Smooth muscle cell (in vitro differentiated cells): ENCODE results near the gene NHLRC4. TPM values are rescaled to one million over a fixed set of nuclear protein-coding genes. Genes with fewer than 3 reads are reported as not detected.

Experiments
- DNase-seq: peaks from one replicate; lab custom pipeline; 2025; ENCODE audit not compliant: unreplicated experiment; lab: John Stamatoyannopoulos, UW
- H2AFZ ChIP-seq: fragments of 200-600 bp; sonication (generic); 2 replicates; pipeline ENCODE4 v1.6.0; 2016; ENCODE audit warnings: antibody characterized with exemption, low read depth, mild to moderate bottlenecking
- H3F3A ChIP-seq: fragments of 200-600 bp; sonication (generic); 2 replicates; pipeline ENCODE4 v1.6.0; 2017; ENCODE audit warnings: antibody characterized with exemption, low read depth
- H3K27ac ChIP-seq: fragments of 200-600 bp; sonication (generic); 2 replicates; pipeline ENCODE4 v1.5.1; 2016; ENCODE audit warnings: low read depth, mild to moderate bottlenecking
- H3K27me3 ChIP-seq: fragments of 200-600 bp; sonication (generic); 2 replicates; pipeline ENCODE4 v1.6.1; 2016; ENCODE audit warnings: low read depth, mild to moderate bottlenecking
- H3K36me3 ChIP-seq: fragments of 200-600 bp; sonication (generic); 2 replicates; pipeline ENCODE4 v1.5.1; 2016; ENCODE audit warnings: low read depth
- H3K4me1 ChIP-seq: fragments of 200-600 bp; sonication (generic); 2 replicates; pipeline ENCODE4 v1.5.1; 2016; ENCODE audit warnings: low read depth
- H3K4me2 ChIP-seq: fragments of 200-600 bp; sonication (generic); 2 replicates; pipeline ENCODE4 v1.6.0; 2016; ENCODE audit warnings: mild to moderate bottlenecking
- H3K4me3 ChIP-seq: fragments of 200-600 bp; sonication (generic); 2 replicates; pipeline ENCODE4 v1.5.1; 2016; ENCODE audit warnings: mild to moderate bottlenecking
- H3K79me2 ChIP-seq: fragments of 200-600 bp; sonication (generic); 2 replicates; pipeline ENCODE4 v1.6.0; 2016; ENCODE audit warnings: low read depth, mild to moderate bottlenecking
- H3K9ac ChIP-seq: fragments of 200-600 bp; sonication (generic); 2 replicates; pipeline ENCODE4 v1.6.0; 2016; ENCODE audit warnings: low read depth
- H3K9me3 ChIP-seq: fragments of 200-600 bp; sonication (generic); replicated peaks from 2 replicates; pipeline ENCODE4 v1.5.1; 2016; ENCODE audit warnings: low read depth
- H4K20me1 ChIP-seq: fragments of 200-600 bp; sonication (generic); 2 replicates; pipeline ENCODE4 v1.6.0; 2016; ENCODE audit warnings: low read depth
- WGBS: methylation state at CpG from one replicate; pipeline ENCODE4 v1.1.7; 2016; ENCODE audit warnings: low lambda C conversion rate; 5-methylcytosine and 5-hydroxymethylcytosine counted together
- polyA plus RNA-seq: library from polyadenylated mRNA; unstranded; fragments of >200 nt; fragmentation: Nextera tagmentation; extraction: Ambion mirVana; gene quantifications from 2 replicates; pipeline ENCODE4 v1.2.1, GENCODE V29; 2016
- total RNA-seq: library from RNA; depleted of rRNA; stranded (reverse); fragments of >200 nt; gene quantifications from 2 replicates; pipeline ENCODE4 v1.2.3, GENCODE V29; 2014
- TF ChIP-seq, protein P1 (sequence below): fragments of 200-600 bp; sonication (generic); IDR thresholded peaks from 2 replicates; pipeline ENCODE4 v1.5.1; 2017; ENCODE audit warnings: borderline replicate concordance, mild to moderate bottlenecking, antibody characterized with exemption; ENCODE audit not compliant: insufficient read depth, poor library complexity, severe bottlenecking

The NHLRC4 gene
- total and polyA plus RNA-seq, 2 experiments from 2014 or later, result 0.18 to 0.85 TPM

DNA sequence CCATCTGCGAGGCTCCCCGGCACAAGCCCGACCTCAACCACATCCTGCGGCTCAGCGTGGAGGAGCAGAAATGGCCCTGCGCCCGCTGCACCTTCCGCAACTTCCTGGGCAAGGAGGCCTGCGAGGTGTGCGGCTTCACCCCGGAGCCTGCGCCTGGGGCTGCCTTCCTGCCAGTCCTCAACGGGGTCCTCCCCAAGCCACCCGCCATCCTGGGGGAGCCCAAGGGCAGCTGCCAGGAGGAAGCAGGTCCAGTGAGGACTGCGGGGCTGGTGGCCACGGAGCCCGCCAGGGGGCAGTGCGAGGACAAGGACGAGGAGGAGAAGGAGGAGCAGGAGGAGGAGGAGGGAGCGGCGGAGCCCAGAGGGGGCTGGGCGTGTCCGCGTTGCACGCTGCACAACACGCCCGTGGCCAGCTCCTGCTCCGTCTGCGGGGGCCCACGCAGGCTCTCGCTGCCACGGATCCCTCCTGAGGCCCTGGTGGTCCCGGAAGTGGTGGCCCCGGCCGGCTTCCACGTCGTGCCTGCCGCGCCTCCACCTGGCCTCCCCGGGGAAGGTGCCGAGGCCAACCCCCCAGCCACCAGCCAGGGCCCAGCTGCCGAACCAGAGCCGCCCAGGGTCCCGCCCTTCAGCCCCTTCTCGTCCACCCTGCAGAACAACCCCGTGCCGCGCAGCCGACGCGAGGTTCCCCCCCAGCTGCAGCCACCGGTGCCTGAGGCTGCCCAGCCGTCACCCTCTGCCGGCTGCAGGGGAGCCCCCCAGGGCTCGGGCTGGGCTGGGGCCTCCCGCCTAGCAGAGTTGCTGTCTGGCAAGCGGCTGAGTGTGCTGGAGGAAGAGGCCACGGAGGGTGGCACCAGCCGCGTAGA, 19.7 kb upstream of the NHLRC4 start:
- H3K9me3 ChIP-seq, result no peaks in the 10 kb centered on the region
- TF ChIP-seq, protein P1, sequence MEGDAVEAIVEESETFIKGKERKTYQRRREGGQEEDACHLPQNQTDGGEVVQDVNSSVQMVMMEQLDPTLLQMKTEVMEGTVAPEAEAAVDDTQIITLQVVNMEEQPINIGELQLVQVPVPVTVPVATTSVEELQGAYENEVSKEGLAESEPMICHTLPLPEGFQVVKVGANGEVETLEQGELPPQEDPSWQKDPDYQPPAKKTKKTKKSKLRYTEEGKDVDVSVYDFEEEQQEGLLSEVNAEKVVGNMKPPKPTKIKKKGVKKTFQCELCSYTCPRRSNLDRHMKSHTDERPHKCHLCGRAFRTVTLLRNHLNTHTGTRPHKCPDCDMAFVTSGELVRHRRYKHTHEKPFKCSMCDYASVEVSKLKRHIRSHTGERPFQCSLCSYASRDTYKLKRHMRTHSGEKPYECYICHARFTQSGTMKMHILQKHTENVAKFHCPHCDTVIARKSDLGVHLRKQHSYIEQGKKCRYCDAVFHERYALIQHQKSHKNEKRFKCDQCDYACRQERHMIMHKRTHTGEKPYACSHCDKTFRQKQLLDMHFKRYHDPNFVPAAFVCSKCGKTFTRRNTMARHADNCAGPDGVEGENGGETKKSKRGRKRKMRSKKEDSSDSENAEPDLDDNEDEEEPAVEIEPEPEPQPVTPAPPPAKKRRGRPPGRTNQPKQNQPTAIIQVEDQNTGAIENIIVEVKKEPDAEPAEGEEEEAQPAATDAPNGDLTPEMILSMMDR, result peak; percentile 46
- H3K4me1 ChIP-seq, result no peaks in the 10 kb centered on the region
- H3K36me3 ChIP-seq, result no peaks in the 10 kb centered on the region
- 90% methylated on average over 52 of the region's 60 CpGs for WGBS
- H3K9ac ChIP-seq, result no peak overlapping the region
- H2AFZ ChIP-seq, result no peak overlapping the region
- H3K79me2 ChIP-seq, result peaks cover 6% of the 10 kb centered on the region
- H3K4me3 ChIP-seq, result no peak overlapping the region
- no peaks in the 10 kb centered on the region for H3K27me3 ChIP-seq
- peak; percentile 14 for DNase-seq
- H3K4me2 ChIP-seq, result no peak overlapping the region
- H4K20me1 ChIP-seq, result peaks cover 54% of the 10 kb centered on the region
- no peaks in the 10 kb centered on the region for H3F3A ChIP-seq
- H3K27ac ChIP-seq, result no peak overlapping the region

DNA sequence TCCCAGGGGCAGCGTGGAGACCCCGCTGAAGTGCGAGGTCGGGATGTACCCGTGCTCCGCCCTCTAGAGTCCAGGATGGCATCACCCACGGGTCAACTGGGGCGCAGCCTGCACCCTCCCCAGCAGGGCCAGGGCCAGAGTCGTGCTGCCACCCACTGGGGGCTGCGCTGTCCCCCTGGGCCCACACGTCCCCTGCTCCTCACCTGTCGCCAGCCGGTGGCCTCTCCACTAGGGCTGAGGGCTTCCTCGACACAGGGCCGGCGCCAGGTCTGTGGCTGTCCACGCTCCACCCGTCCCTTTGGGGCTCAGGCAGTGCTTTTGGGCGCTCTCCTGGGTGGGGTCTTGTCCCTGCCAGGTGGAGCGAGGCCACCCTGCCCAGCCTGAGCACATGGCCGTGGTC, 18.2 kb upstream of the NHLRC4 start:
- DNase-seq, result no peak
- H3K27me3 ChIP-seq, result no peaks in the 10 kb centered on the region
- H3K27ac ChIP-seq, result no peak overlapping the region
- TF ChIP-seq, protein P1, result no peak
- no peak overlapping the region for H3K4me2 ChIP-seq
- WGBS, result 95% methylated on average over 15 of the region's 21 CpGs
- H3K9me3 ChIP-seq, result no peaks in the 10 kb centered on the region
- H3K4me1 ChIP-seq, result no peaks in the 10 kb centered on the region
- H3K36me3 ChIP-seq, result no peaks in the 10 kb centered on the region
- H3K79me2 ChIP-seq, result no peaks in the 10 kb centered on the region
- H3K4me3 ChIP-seq, result no peak overlapping the region
- no peak overlapping the region for H3K9ac ChIP-seq
- no peaks in the 10 kb centered on the region for H3F3A ChIP-seq
- no peak overlapping the region for H2AFZ ChIP-seq
- H4K20me1 ChIP-seq, result peaks cover 40% of the 10 kb centered on the region

DNA sequence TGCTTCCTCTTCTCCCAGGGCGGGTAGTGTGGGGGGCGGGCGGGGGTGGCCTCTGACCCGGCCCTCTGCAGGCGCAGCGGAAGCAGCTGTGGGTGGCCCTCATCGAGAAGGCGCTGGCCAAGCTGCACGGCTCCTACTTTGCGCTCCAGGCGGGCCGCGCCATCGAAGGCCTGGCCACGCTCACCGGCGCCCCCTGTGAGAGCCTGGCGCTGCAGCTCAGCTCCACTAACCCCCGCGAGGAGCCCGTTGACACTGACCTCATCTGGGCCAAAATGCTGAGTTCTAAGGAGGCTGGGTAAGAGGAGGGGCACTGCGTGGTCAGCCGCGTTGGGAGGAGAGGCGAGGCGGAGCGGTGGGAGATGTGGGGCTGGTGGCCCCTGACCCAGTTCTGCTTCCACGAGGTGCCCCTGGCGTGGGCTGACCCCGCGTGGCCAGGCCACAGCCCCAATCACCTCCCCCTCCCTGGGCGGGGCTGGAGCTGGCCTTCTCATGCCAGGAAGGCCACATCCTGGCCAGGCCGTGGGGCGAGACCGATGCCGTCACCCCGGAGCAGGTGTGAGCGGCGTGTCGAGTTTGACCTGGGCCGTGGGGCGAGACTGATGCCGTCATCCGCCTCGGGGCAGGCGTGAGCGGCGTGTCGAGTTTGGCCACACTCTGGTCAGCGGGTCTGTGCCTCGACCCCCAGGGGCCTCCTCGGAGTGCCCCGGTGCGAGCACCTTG, 17.1 kb upstream of the NHLRC4 start:
- Histone ChIP-seq H4K20me1 (peaks cover 32% of the 10 kb centered on the region), H3K9me3 (no peaks in the 10 kb centered on the region), H3K4me3 (no peak overlapping the region), H3K4me1 (no peaks in the 10 kb centered on the region), H3K9ac (no peak overlapping the region), H3K27ac (no peak overlapping the region), H3K4me2 (no peak overlapping the region), H3K27me3 (no peaks in the 10 kb centered on the region), H2AFZ (no peak overlapping the region), H3K36me3 (no peaks in the 10 kb centered on the region), H3K79me2 (no peaks in the 10 kb centered on the region), H3F3A (no peaks in the 10 kb centered on the region)
- TF ChIP-seq, protein P1, result peak; percentile 20
- 97% methylated on average over 48 of the region's 54 CpGs for WGBS
- no peak for DNase-seq
